Spleen (tissue), 11 donors: ENCODE results near the gene MTMR3. TPM values are rescaled to one million over a fixed set of nuclear protein-coding genes. Genes with fewer than 3 reads are reported as not detected.

Experiments used
- DNase-seq: peaks from one replicate; pipeline ENCODE4 v3.0.0-alpha.2; 2020
- H3K27ac ChIP-seq, 8 donors: fragments of 200-600 bp; sonication (generic) in 7 of 8; 1 replicate in 4 of 8; 2 replicates in 4 of 8; pipeline versions ENCODE4 v1.5.0 to v1.8.0; 2016 to 2021; ENCODE audit warnings: inconsistent platforms in 4 of 8, mild to moderate bottlenecking in 4 of 8, moderate library complexity in 1 of 8
- H3K27me3 ChIP-seq, 7 donors: fragments of 200-600 bp; sonication (generic) in 6 of 7; replicated peaks in 1 of 7; 1 replicate in 4 of 7; 2 replicates in 3 of 7; pipeline versions ENCODE4 v1.5.0 to v1.8.0; 2016 to 2021; ENCODE audit warnings: inconsistent platforms in 3 of 7, mild to moderate bottlenecking in 1 of 7
- H3K36me3 ChIP-seq, 6 donors: fragments of 200-600 bp; sonication (generic) in 5 of 6; 1 replicate in 4 of 6; 2 replicates in 2 of 6; pipeline versions ENCODE4 v1.5.0 to v1.8.0; 2016 to 2021; ENCODE audit warnings: inconsistent platforms in 2 of 6
- H3K4me1 ChIP-seq, 6 donors: fragments of 200-600 bp; sonication (generic) in 5 of 6; 1 replicate in 3 of 6; 2 replicates in 3 of 6; pipeline versions ENCODE4 v1.5.0 to v1.8.0; 2016 to 2021; ENCODE audit warnings: inconsistent platforms in 3 of 6
- H3K4me3 ChIP-seq, 8 donors: fragments of 200-600 bp; sonication (generic) in 7 of 8; 1 replicate in 4 of 8; 2 replicates in 4 of 8; pipeline versions ENCODE4 v1.5.0 to v1.8.0; 2016 to 2021; ENCODE audit warnings: inconsistent platforms in 4 of 8, mild to moderate bottlenecking in 4 of 8, moderate library complexity in 2 of 8
- H3K9me3 ChIP-seq, 8 donors: fragments of 200-600 bp; sonication (generic) in 7 of 8; 1 replicate in 4 of 8; 2 replicates in 4 of 8; pipeline versions ENCODE4 v1.5.0 to v1.8.0; 2016 to 2021; ENCODE audit warnings: inconsistent platforms in 4 of 8
- POLR2A ChIP-seq, 3 donors: fragments of 450-650 bp; IDR thresholded peaks; one replicate each; pipeline ENCODE4 v1.5.1; 2017; ENCODE audit warnings: antibody characterized with exemption in 3 of 3, mild to moderate bottlenecking in 1 of 3
- POLR2AphosphoS5 ChIP-seq, 3 donors: sonication (generic); formaldehyde crosslinking; IDR thresholded peaks; one replicate each; pipeline ENCODE4 v1.5.1; 2017; ENCODE audit warnings: antibody characterized with exemption in 3 of 3
- WGBS, 5 donors: extraction: QIAGEN DNeasy Blood & Tissue Kit in 3 of 5; methylation state at CpG; one replicate each; pipeline versions ENCODE4 v1.1.5 to v1.1.7; 2013 to 2018; 5-methylcytosine and 5-hydroxymethylcytosine counted together
- intact Hi-C: fragments of 100-400 bp; cut with DNase I; formaldehyde crosslinking; loops from one replicate; pipeline ENCODE4 v1.15.0; 2023; ENCODE audit warnings: low total_unique reads
- microRNA-seq, 3 donors: library from miRNA; unstranded; fragments of <30 nt; microRNA quantifications; one replicate each; pipeline versions ENCODE4 to v1.1.0, GENCODE V29; 2019 to 2020
- polyA plus RNA-seq, 3 donors: library from polyadenylated mRNA; stranded (reverse); fragments of 200-250 nt; gene quantifications; one replicate each; pipeline ENCODE4 v1.2.1, GENCODE V29; 2013
- small RNA-seq, 4 donors: library from RNA; depleted of rRNA; stranded (forward); fragments of <200 nt; gene quantifications; one replicate each; pipeline ENCODE3, GENCODE V24; 2016
- total RNA-seq, 7 donors: library from RNA; depleted of rRNA in 3 of 7; stranded (reverse); fragments of >200 nt in 3 of 7; fragmentation: NEBNext Ultra II Directional in 4 of 7; extraction: Animal tissue kit (Norgen Biotek cat#: 25700) in 4 of 7; gene quantifications; one replicate each; pipeline versions ENCODE4 v1.1.0 to v1.2.1, GENCODE V29; 2016 to 2021
- donor health status: healthy with polysubstance abuse.
- donor health status: DM: no; HTN: no; CAD: no; lungs with moderate emphysema.
- donor health status: DM: no; HTN: no; CAD: no.
- donor health status: Bipolar disorder and iron deficiency.
- donor health status: healthy.
- donor health status: DM: no; HTN: no; CAD: no.
- donor health status: DM: yes; HTN: yes; CAD: no.

The MTMR3 gene
- total and polyA plus RNA-seq, 10 donors = 5.3 to 137 (median 76.2) TPM

DNA sequence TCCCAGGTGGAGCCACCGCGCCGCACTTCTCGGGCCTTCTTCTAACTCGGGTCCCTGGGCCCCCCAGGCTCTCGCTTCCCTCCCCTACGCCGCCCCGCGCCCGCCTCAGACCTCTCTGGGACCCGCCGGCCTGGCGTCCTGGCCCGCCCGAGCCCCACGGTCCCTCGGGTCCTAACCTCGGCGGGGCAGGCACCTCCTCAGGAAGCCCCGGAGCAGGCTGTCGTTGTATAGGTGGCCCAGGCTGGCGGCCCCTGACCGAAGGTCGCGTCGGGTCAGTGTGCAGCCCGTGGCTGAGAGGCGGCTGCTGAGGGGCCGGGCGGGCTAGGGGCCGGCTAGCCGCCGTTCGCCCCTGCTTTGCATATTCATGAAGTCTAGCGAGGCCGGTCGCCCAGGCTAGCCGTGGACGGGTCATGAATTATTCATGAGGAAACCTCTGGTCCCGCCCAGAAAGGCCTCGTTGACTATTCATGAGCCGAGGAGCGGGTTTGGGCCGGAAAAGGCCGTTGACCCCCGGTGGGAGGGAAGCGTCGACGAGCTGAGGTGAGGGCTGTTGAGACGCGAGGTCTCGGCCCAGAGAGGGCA, 197.1 kb downstream of the MTMR3 start, which contains the start of gene HORMAD2:
Gene HORMAD2 (plus strand): TSS at position 513 of the 582 bp plus-strand sequence. CDS start 13,489 bp downstream, outside the sequence.
- intact Hi-C loops = no loop called here
- TF ChIP-seq POLR2AphosphoS5 (IDR thresholded peaks at IDR 0.05) = peak in 1 of 3 donors; percentile 61
- TF ChIP-seq POLR2A (IDR thresholded peaks at IDR 0.05) = no peak
- Histone ChIP-seq H3K9me3 (peaks cover 0 to 9% (median 0%) of the 10 kb centered on the region in 8 donors), H3K4me1 (peaks cover 0 to 9% (median 7%) of the 10 kb centered on the region in 6 donors), H3K27me3 (peaks cover 0 to 16% (median 10%) of the 10 kb centered on the region in 7 donors), H3K36me3 (no peaks in the 10 kb centered on the region), H3K4me3 (peak within 1 kb of the TSS in 6 of 8 donors; percentile 4 to 60 (median 19)), H3K27ac (no peak within 1 kb of the TSS)
- WGBS, 5 donors = 25 to 33% (median 30%) methylated on average over 34 to 53 of the region's 53 CpGs
- DNase-seq = no peak

Small RNAs within 50 kb of the gene (microRNA-seq; reads per million reads assigned to microRNA genes)
- gene MIR6818 = 1.4 to 2.8 (median 2.5) reads per million in 3 donors

Small RNAs within 50 kb of the gene (small RNA-seq; reads per million reads assigned to genes)
- gene MIR6818 = 0 reads per million in 4 donors
- gene RNU6-331P = 0 reads per million in 4 donors

Other genes with a start within 250 kb of the MTMR3 start
- under 1 TPM in 3 of 7 donors, not detected in 4; 0.15 to 0.37 (median 0.19) TPM for gene CABP7, start 163.2 kb upstream of the MTMR3 start, total RNA-seq
- gene CABP7, start 163.2 kb upstream of the MTMR3 start, polyA plus RNA-seq = under 1 TPM in 2 of 3 donors, not detected in 1; 0.04 to 0.06 TPM
- gene ZMAT5, start 116.2 kb upstream of the MTMR3 start, total RNA-seq = 10 to 100 TPM; 15.1 to 26.8 (median 18.7) TPM
- gene ZMAT5, start 116.2 kb upstream of the MTMR3 start, polyA plus RNA-seq = 10 to 100 TPM; 20.7 to 27.0 (median 23.4) TPM
- gene UQCR10, start 115.8 kb upstream of the MTMR3 start, total RNA-seq = 10 to 100 TPM; 32.8 to 60.4 (median 52.0) TPM
- 100 to 1,000 TPM; 130 to 174 (median 149) TPM for gene UQCR10, start 115.8 kb upstream of the MTMR3 start, polyA plus RNA-seq
- gene ASCC2, start 44.9 kb upstream of the MTMR3 start, total RNA-seq = 10 to 100 TPM; 53.6 to 89.0 (median 68.6) TPM
- gene ASCC2, start 44.9 kb upstream of the MTMR3 start, polyA plus RNA-seq = 10 to 100 TPM; 34.1 to 47.3 (median 43.0) TPM
- not detected for gene HORMAD2, start 197.3 kb downstream of the MTMR3 start, total RNA-seq
- not detected for gene HORMAD2, start 197.3 kb downstream of the MTMR3 start, polyA plus RNA-seq